Left forelimb (tissue), 1 donor: ENCODE measurements around the gene TPM1.
"Not testable (repeated sequence)": the region's sequence is repeated elsewhere in the genome, so short reads cannot be mapped to it uniquely, and the experiment has no call there.

Experiments used
- DNase-seq: peaks from one replicate; pipeline ENCODE4 v3.0.0-alpha.2; 2018; ENCODE audit warnings: low spot score

The TPM1 gene

GRCh38 chr15:63041974-63042876, at the start of gene TPM1:
TSS of gene TPM1 (plus strand) at chr15:63042747. CDS start at chr15:63042830, 83 bp downstream.
- peak; percentile 86 for DNase-seq

DNA sequence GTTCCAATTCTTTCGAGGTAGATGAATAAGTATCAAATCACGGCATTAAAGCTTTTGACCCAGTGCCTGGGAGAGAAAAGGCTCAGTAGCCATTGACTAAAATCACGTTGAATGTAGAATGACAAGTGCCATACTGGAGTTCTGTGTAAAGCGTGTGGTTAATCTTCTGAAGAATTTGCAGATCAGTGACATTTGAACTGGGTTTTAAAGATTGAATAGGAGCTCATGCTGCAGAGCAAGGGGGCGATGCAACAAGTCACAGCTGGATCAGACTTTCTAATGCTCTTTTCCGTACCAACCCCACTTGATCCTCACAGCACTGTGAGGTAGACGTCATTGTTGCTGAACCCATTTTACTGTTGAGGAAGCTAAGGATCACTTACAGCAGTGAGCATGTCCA, 49.5 kb upstream of the TPM1 start:
- DNase-seq, result no peak

GRCh38 chr15:62993632-62994031, 48.9 kb upstream of the TPM1 start:
- DNase-seq, result not testable (repeated sequence)

DNA sequence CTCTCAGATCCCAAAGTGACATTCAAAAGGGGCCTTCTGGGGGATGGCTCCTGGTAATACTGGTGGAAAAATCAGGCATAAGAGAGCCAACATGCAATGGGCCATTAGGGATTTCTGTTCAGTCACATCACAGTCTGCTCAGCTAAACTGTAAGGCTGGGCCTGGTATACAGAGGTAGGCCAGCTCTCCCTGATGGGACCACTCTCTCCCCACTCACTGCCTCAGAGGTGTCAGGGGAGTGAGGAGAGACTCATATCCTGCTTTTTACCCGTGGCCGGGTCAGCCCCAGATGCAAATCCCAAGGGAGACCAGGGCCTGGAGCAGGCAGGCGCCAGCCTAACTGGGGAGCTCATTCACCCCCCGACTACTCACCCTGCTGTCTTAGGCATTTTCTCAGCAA, 48.1 kb upstream of the TPM1 start:
- DNase-seq, result no peak

- no peak for DNase-seq
Observed at GRCh38 chr15:62994975-62995681, 47.4 kb upstream of the TPM1 start.

- no peak for DNase-seq
Observed at GRCh38 chr15:62997441-62997840, 45.1 kb upstream of the TPM1 start.

- no peak for DNase-seq
Observed at GRCh38 chr15:62998262-62998890, 44.2 kb upstream of the TPM1 start.

DNA sequence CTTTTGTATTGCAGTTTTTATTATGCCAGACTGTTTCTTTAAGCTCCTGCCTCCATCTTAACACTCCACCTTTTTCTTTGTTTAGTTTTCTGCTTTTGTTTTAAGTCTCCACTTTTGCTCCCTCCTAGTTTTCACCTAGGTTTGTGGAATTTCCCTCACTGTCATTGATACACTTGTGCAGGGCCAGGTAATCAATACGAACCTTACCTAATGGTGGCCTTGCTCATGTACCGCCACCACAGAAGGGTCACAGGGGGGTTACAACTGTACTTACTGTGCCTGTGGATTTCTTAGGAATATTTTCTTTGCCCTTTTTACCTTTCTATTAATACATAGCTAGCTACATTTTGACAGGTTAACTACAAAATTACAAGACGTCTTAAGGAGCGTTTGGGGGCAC, 43.4 kb upstream of the TPM1 start:
- no peak for DNase-seq

- no peak for DNase-seq
Observed at GRCh38 chr15:62999923-63000561, 42.5 kb upstream of the TPM1 start.

DNA sequence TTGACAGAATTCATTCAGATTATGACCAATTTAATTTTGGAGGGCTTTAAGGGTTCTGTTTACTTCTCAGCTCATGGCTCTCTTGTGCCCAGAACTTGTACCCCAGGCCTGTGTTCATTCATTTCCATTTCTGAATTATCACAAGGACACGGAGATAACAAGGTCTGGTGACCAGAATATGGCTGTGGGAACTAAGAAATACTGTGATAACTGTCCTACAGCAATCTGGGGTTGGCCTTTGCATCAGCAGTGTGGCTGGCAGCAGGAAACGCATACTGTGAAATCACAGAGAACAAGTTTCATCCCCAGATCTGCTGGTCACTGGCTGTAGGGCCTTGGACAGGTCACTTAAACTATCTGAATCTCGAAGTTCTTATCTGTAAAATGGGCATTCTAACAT, 41.8 kb upstream of the TPM1 start:
- no peak for DNase-seq

DNA sequence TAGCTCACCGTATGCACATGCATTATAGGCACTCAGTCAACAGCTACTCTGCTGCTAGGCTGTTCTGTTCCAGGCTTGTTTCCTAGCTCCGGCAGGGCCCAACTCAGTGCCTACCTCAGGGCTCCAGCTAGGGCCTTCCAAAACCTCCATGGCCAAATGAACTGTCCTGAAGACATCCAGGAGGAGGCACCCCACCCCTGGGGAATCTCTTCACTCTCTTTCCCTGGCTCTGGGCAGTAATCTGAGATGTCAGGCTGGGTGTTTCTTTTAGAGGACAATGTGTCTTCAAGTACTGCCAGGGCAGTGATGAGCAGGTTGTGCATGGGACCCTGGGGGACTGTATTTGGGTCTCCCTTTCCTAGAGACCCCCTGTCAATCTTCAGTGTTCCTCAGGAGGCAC, 38.3 kb upstream of the TPM1 start:
- DNase-seq, result no peak

DNA sequence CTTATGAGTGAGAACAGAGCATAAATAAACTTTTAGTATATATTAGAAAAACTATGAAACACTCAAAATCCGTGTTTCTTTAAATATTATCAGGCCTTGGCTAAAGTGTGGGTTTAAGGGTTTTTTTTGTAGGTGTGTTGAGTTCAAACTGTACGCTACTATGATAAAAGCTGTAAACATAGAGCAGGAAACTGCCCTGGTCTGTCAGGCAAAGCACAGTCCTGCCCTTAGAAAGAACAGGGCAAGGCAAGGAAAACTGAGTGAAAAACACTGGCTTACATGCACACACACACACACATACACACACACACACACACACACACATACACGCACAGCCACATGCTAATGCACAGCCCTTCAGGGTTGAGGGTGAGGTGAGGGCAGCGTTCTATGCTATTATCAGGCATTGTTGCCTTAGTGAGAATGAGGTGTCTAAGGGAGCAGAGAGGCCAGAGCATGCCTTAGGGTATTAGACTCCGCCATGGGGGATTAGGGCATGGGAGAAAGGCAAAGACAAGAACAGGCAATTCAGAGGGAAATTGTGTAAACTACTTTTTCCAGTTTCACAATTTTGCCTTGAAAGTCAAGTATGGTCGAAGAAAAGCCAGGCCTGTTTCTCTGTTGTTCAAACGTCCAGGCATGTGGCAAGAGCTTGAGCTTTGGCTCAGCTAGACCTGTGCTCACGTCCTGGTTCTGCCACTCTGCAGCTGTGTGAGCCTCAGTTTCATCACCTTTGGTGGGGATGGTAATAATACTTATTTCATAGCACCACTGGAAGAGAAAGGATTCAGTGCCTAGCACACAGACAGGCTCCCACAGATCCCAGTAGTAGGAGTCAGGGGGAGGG, 36.3 kb upstream of the TPM1 start:
- DNase-seq, result no peak

DNA sequence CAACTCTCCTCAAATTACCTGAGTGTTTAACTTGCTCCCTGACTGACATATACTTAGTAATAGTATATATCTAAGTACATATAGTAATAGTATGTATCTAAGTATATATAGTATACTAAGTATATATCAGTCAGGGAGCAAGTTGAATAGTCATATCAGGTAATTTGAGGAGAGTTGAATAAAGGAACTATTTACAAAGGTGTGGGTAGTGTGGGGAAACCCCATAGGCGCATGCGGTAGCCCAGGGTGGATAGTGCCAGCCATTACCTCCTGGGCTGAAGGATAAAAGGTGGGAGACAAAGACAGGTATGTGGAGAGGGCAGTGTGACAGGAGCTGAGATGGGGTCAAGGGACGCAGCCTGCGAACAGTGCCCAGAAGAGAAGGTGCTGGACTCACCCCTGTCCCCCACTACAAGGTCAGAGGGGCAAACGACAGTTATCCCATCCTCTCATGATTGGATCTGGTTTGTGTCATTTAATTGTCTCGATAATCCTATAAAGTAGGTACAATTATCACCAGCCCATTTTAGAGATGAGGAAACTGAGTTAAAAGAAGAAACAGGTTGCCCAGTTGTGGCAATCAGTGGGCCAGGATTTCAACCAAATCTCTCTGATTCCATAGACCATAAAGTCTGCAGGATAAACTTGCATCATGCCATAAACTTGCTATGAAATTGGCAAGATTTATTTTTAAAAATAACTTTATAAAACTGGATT, 34.1 kb upstream of the TPM1 start:
- no peak for DNase-seq

- no peak for DNase-seq
Observed at GRCh38 chr15:63010386-63010785, 32.2 kb upstream of the TPM1 start.

- no peak for DNase-seq
Observed at GRCh38 chr15:63010920-63011693, 31.4 kb upstream of the TPM1 start.

GRCh38 chr15:63012444-63012843, 30.1 kb upstream of the TPM1 start:
- no peak for DNase-seq

DNA sequence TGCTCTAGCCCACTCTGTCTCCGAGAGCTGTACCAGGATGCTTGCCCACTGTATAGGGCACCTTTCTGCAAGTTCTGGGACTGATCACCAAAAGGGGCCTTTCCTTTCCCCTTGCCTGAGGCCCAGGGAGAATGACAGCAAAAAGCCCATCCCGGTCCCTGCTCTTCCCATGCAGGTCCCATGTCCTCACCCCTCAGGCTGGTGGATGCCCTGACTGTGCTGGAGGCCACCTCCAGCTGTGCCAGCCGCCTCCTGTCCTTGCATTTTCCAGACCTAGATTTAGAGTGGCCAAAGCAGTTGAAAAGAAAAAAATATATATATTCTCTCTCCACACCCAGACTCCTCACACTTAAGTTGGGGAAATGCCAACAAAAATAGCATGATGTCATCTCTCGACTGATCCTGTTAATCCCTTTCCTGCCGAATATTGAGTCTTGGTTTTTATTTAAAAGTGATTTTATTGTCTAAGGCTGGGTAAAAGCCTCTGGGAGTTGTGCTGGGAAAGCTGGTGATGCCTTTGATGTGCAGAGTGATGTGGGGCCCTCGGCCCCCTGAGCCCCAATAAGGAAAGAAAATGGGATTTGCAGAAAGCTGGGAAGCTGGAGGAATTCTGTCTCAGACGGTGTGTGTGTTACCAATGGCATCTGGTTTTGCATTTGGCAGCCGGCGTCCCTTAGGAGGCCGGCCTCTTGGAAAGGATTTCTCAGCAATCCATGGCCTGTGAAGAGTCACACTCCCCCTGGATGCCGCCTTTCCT, 29.3 kb upstream of the TPM1 start:
- peak; percentile 76 for DNase-seq

GRCh38 chr15:63014578-63014977, 28.0 kb upstream of the TPM1 start:
- no peak for DNase-seq

DNA sequence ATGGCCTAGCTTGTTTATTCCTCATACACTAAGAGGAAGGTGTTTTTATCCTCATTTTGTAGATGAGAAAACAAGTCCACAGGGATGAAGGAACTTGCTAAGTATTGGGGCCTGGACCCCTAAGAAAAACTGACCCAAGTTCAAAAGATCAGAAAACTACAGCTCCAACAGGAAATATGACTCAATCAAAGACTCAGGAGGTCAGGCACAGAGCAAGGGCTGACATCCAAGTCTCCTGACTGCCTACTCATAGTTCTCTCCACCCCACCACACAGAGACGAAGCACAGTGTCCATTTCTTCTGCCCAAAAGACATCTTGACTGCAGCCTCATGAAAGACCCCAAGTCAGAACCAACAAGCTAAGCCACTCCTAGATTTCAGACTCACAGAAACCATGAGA, 26.9 kb upstream of the TPM1 start:
- no peak for DNase-seq
